Activated naive CD8-positive, alpha-beta T cell treated with anti-CD3 and anti-CD28 coated beads for 36 hours (primary cell): ENCODE data around the gene FKBP1A. TPM values are rescaled to one million over a fixed set of nuclear protein-coding genes. Genes with fewer than 3 reads are reported as not detected.
A peak's percentile ranks its signal among the peaks of the same experiment; 100 is the strongest.

Experiments
- DNase-seq: peaks from one replicate; pipeline ENCODE4 v3.0.0; 2021
- H3K27ac Mint-ChIP-seq: one replicate; pipeline ENCODE4 v1.8.0; 2022; ENCODE audit warnings: mild to moderate bottlenecking, moderate library complexity, mixed read lengths
- H3K27me3 Mint-ChIP-seq: one replicate; pipeline ENCODE4 v1.8.0; 2022; ENCODE audit warnings: mild to moderate bottlenecking, mixed read lengths
- H3K36me3 Mint-ChIP-seq: one replicate; pipeline ENCODE4 v1.8.0; 2021; ENCODE audit warnings: mild to moderate bottlenecking, mixed read lengths
- H3K4me1 Mint-ChIP-seq: one replicate; pipeline ENCODE4 v1.8.0; 2021; ENCODE audit warnings: mixed read lengths
- H3K4me3 Mint-ChIP-seq: one replicate; pipeline ENCODE4 v1.8.0; 2022; ENCODE audit warnings: mild to moderate bottlenecking, moderate library complexity, mixed read lengths
- H3K9me3 Mint-ChIP-seq: one replicate; pipeline ENCODE4 v1.8.0; 2022; ENCODE audit warnings: mixed read lengths
- total RNA-seq, 2 experiments: library from RNA; stranded (reverse); gene quantifications; one replicate each; pipeline ENCODE4 v1.2.3, GENCODE V29; 2021

Gene FKBP1A
- total RNA-seq, 2 experiments from 2014 or later = 315 to 324 TPM

- peak within 1 kb of the TSS; percentile 90 for H3K27ac Mint-ChIP-seq
- H3K27me3 Mint-ChIP-seq = no peaks in the 10 kb centered on the region
- H3K4me3 Mint-ChIP-seq = no peak within 1 kb of the TSS
- peaks cover 28% of the 10 kb centered on the region for H3K36me3 Mint-ChIP-seq
- DNase-seq = no peak
- H3K4me1 Mint-ChIP-seq = peaks cover 40% of the 10 kb centered on the region
- H3K9me3 Mint-ChIP-seq = no peaks in the 10 kb centered on the region
These were observed 64.0 kb downstream of the FKBP1A start, which contains the start of gene SDCBP2 for GRCh38 chr20:1328680-1329330. Gene SDCBP2 (minus strand): TSS chr20:1329139. CDS start chr20:1320416, 8,723 bp downstream.

GRCh38 chr20:1327827-1328679 is 64.8 kb downstream of the FKBP1A start:
- H3K4me3 Mint-ChIP-seq = no peak overlapping the region
- peak overlapping the region; percentile 23 for H3K27ac Mint-ChIP-seq

GRCh38 chr20:1327241-1327653 is 65.6 kb downstream of the FKBP1A start:
- H3K27me3 Mint-ChIP-seq = no peaks in the 10 kb centered on the region
- peak; percentile 11 for DNase-seq
- H3K27ac Mint-ChIP-seq = no peak overlapping the region
- H3K9me3 Mint-ChIP-seq = no peaks in the 10 kb centered on the region
- H3K4me1 Mint-ChIP-seq = peaks cover 32% of the 10 kb centered on the region
- H3K4me3 Mint-ChIP-seq = no peak overlapping the region
- peaks cover 19% of the 10 kb centered on the region for H3K36me3 Mint-ChIP-seq

More at GRCh38 chr20:1327827-1328679, 64.8 kb downstream of the FKBP1A start:
- no peak for DNase-seq
- Mint-ChIP-seq H3K27me3 (no peaks in the 10 kb centered on the region), H3K9me3 (no peaks in the 10 kb centered on the region), H3K36me3 (peaks cover 27% of the 10 kb centered on the region), H3K4me1 (peaks cover 40% of the 10 kb centered on the region)

- DNase-seq = no peak
- H3K36me3 Mint-ChIP-seq = peaks cover 12% of the 10 kb centered on the region
These were observed 66.6 kb downstream of the FKBP1A start for GRCh38 chr20:1326031-1326930.

GRCh38 chr20:1325173-1326030 is 67.5 kb downstream of the FKBP1A start:
- peaks cover 6% of the 10 kb centered on the region for H3K36me3 Mint-ChIP-seq
- peak; percentile 97 for DNase-seq
- peaks cover 21% of the 10 kb centered on the region for H3K4me1 Mint-ChIP-seq
- no peak overlapping the region for H3K27ac Mint-ChIP-seq
- H3K4me3 Mint-ChIP-seq = no peak overlapping the region
- H3K27me3 Mint-ChIP-seq = no peaks in the 10 kb centered on the region
- no peaks in the 10 kb centered on the region for H3K9me3 Mint-ChIP-seq

More at GRCh38 chr20:1326031-1326930, 66.6 kb downstream of the FKBP1A start:
- H3K4me3 Mint-ChIP-seq = no peak overlapping the region
- no peak overlapping the region for H3K27ac Mint-ChIP-seq
- H3K4me1 Mint-ChIP-seq = peaks cover 28% of the 10 kb centered on the region
- no peaks in the 10 kb centered on the region for H3K9me3 Mint-ChIP-seq
- no peaks in the 10 kb centered on the region for H3K27me3 Mint-ChIP-seq

- DNase-seq = peak; percentile 56
These were observed 68.2 kb downstream of the FKBP1A start for GRCh38 chr20:1324598-1325172.

GRCh38 chr20:1323830-1324597 is 68.8 kb downstream of the FKBP1A start:
- no peak overlapping the region for H3K4me3 Mint-ChIP-seq
- no peaks in the 10 kb centered on the region for H3K36me3 Mint-ChIP-seq
- H3K27ac Mint-ChIP-seq = peak overlapping the region; percentile 50
- no peaks in the 10 kb centered on the region for H3K9me3 Mint-ChIP-seq
- no peaks in the 10 kb centered on the region for H3K27me3 Mint-ChIP-seq
- H3K4me1 Mint-ChIP-seq = peaks cover 9% of the 10 kb centered on the region
- DNase-seq = no peak

More at GRCh38 chr20:1324598-1325172, 68.2 kb downstream of the FKBP1A start:
- Mint-ChIP-seq H3K36me3 (peaks cover 3% of the 10 kb centered on the region), H3K4me1 (peaks cover 14% of the 10 kb centered on the region), H3K27ac (no peak overlapping the region), H3K4me3 (no peak overlapping the region), H3K9me3 (no peaks in the 10 kb centered on the region), H3K27me3 (no peaks in the 10 kb centered on the region)

- Mint-ChIP-seq H3K27me3 (no peaks in the 10 kb centered on the region), H3K4me3 (no peak overlapping the region), H3K9me3 (no peaks in the 10 kb centered on the region), H3K4me1 (peaks cover 5% of the 10 kb centered on the region), H3K27ac (no peak overlapping the region), H3K36me3 (no peaks in the 10 kb centered on the region)
- no peak for DNase-seq
These were observed 69.6 kb downstream of the FKBP1A start for GRCh38 chr20:1323256-1323655.

- H3K27ac Mint-ChIP-seq = no peak overlapping the region
- no peak overlapping the region for H3K4me3 Mint-ChIP-seq
- no peak for DNase-seq
These were observed 70.2 kb downstream of the FKBP1A start for GRCh38 chr20:1322511-1323245.

GRCh38 chr20:1321654-1321939 is 71.3 kb downstream of the FKBP1A start:
- H3K27ac Mint-ChIP-seq = no peak overlapping the region
- H3K4me1 Mint-ChIP-seq = peaks cover 14% of the 10 kb centered on the region
- H3K9me3 Mint-ChIP-seq = no peaks in the 10 kb centered on the region
- H3K36me3 Mint-ChIP-seq = no peaks in the 10 kb centered on the region
- no peaks in the 10 kb centered on the region for H3K27me3 Mint-ChIP-seq
- DNase-seq = no peak
- no peak overlapping the region for H3K4me3 Mint-ChIP-seq

More at GRCh38 chr20:1322511-1323245, 70.2 kb downstream of the FKBP1A start:
- no peaks in the 10 kb centered on the region for H3K9me3 Mint-ChIP-seq
- no peaks in the 10 kb centered on the region for H3K27me3 Mint-ChIP-seq
- no peaks in the 10 kb centered on the region for H3K36me3 Mint-ChIP-seq
- peaks cover 11% of the 10 kb centered on the region for H3K4me1 Mint-ChIP-seq

GRCh38 chr20:1320902-1321653 is 71.8 kb downstream of the FKBP1A start:
- Mint-ChIP-seq H3K9me3 (no peaks in the 10 kb centered on the region), H3K36me3 (no peaks in the 10 kb centered on the region), H3K27ac (no peak overlapping the region), H3K27me3 (no peaks in the 10 kb centered on the region), H3K4me1 (peaks cover 14% of the 10 kb centered on the region), H3K4me3 (no peak overlapping the region)
- no peak for DNase-seq

GRCh38 chr20:1320016-1320415 is 72.8 kb downstream of the FKBP1A start:
- no peaks in the 10 kb centered on the region for H3K9me3 Mint-ChIP-seq
- no peaks in the 10 kb centered on the region for H3K27me3 Mint-ChIP-seq
- H3K4me1 Mint-ChIP-seq = peaks cover 14% of the 10 kb centered on the region
- H3K36me3 Mint-ChIP-seq = no peaks in the 10 kb centered on the region
- no peak overlapping the region for H3K27ac Mint-ChIP-seq
- DNase-seq = no peak
- no peak overlapping the region for H3K4me3 Mint-ChIP-seq
